ENCODE data around the gene CDK4. TPM values are rescaled to one million over a fixed set of nuclear protein-coding genes. Genes with fewer than 3 reads are reported as not detected.

The CDK4 gene
- total RNA-seq, 1 donor = 9.2 TPM

- Histone ChIP-seq H3K4me1 (ENCODE audit: insufficient read depth, low read length) (peaks cover 32% of the 10 kb centered on the region), H3K9me3 (ENCODE audit: low read depth, low read length) (no peaks in the 10 kb centered on the region), H3K4me3 (ENCODE audit: low read length) (peak overlapping the region; percentile 30), H3K27me3 (ENCODE audit: insufficient read depth, low read length) (peaks cover 39% of the 10 kb centered on the region)
Measured at GRCh38 chr12:57765698-57766463, 13.8 kb upstream of the CDK4 start.

- Histone ChIP-seq H3K27me3 (ENCODE audit: insufficient read depth, low read length) (peaks cover 39% of the 10 kb centered on the region), H3K9me3 (ENCODE audit: low read depth, low read length) (no peaks in the 10 kb centered on the region), H3K4me3 (ENCODE audit: low read length) (peak overlapping the region; percentile 30), H3K4me1 (ENCODE audit: insufficient read depth, low read length) (peaks cover 28% of the 10 kb centered on the region)
Measured at GRCh38 chr12:57765003-57765697, 13.0 kb upstream of the CDK4 start.

DNA sequence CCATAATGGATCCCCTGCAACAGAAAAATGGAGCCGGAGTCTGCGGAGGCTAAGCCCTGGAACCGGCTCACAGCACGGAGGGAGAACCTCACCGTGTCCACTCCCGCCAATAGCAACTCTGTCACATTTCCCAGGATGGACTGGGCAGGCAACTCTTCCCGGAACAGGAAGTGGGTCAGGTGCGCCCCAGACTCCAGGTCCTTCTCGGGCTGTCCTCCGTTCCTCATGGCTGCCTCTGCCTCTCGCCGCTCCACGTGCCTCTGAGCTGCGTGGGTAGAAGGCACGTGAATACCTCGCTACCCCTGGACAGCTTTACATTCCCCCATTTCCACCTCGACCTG, 12.5 kb upstream of the CDK4 start:
- Histone ChIP-seq H3K4me3 (ENCODE audit: low read length) (no peak overlapping the region), H3K9me3 (ENCODE audit: low read depth, low read length) (no peaks in the 10 kb centered on the region), H3K27me3 (ENCODE audit: insufficient read depth, low read length) (peaks cover 39% of the 10 kb centered on the region), H3K4me1 (ENCODE audit: insufficient read depth, low read length) (peaks cover 28% of the 10 kb centered on the region)

DNA sequence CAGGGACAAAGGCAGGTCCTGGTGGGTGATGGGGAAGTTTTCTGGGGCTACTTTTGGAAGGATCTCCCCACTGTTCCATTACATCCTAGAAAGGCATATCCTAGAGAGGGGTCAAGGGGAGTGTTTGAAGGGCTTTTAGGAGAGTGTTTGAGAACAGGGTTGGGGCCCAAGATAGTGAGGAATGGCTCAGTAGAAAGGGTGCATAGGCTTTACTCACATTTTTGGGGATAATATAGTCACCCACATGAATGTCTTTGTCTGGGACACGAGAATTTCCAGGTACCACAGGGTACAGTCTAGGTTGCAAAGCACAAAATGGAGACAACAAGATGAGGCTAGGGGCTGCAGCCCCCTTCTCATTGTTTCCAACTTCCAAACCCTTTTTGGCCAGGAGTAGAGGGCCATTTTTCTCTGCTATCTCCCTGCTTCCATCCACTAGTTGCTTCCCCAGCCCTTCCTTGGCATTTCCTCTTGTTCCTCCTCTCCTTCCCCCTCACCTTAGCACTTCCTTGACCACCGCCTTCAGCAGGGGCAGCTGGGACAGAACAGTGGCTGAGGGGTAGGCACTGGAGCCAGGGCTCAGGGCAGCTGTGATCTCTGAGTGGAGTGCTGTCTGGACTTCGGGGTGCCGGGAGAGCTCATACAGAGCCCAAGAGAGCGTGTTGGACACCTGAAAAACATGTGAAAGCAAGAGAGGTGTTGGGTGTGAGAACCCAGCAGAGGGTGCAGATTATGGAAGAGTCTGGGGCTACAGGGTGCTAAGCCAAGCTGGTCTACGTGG, 12.0 kb upstream of the CDK4 start:
- H3K4me3 ChIP-seq (ENCODE audit: low read length) = no peak overlapping the region

GRCh38 chr12:57762463-57762862, 10.4 kb upstream of the CDK4 start:
- no peaks in the 10 kb centered on the region for H3K9me3 ChIP-seq (ENCODE audit: low read depth, low read length)
- H3K27me3 ChIP-seq (ENCODE audit: insufficient read depth, low read length) = peaks cover 37% of the 10 kb centered on the region
- H3K4me1 ChIP-seq (ENCODE audit: insufficient read depth, low read length) = peaks cover 28% of the 10 kb centered on the region
- H3K4me3 ChIP-seq (ENCODE audit: low read length) = no peak overlapping the region

More for the DNA sequence above, 12.0 kb upstream of the CDK4 start:
- Histone ChIP-seq H3K9me3 (ENCODE audit: low read depth, low read length) (no peaks in the 10 kb centered on the region), H3K27me3 (ENCODE audit: insufficient read depth, low read length) (peaks cover 39% of the 10 kb centered on the region), H3K4me1 (ENCODE audit: insufficient read depth, low read length) (peaks cover 28% of the 10 kb centered on the region)

DNA sequence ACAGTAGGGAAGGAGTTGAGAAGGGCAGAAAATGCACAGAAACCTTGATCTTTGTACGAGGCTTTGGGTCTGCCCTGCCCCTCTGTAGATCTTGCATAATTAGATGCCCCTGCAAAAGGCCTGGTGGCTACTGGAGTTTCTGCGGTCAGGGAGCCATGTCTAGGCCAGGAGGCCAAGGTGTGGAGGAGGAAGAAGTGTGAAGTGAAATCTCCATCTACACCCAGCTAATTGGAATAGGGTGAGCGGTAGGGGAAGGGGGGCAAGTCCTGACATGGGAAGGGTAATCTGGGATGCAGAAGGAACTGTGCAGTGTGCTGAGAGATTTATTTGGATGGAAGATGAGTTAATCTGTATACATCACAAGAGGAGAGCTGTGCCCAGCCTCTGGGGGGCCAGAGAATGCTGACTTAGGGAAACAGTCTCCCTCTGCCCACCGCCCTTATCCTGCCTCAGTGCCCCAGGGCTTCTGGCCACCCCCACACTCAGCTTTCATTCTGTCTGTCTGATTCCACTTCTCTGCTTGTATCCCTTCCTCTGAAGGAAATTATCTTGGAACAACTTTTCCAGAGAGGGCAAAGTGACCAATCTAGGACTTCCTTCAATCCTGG, 9.4 kb upstream of the CDK4 start:
- no peak overlapping the region for H3K4me3 ChIP-seq (ENCODE audit: low read length)
- H3K27me3 ChIP-seq (ENCODE audit: insufficient read depth, low read length) = peaks cover 27% of the 10 kb centered on the region
- H3K9me3 ChIP-seq (ENCODE audit: low read depth, low read length) = no peaks in the 10 kb centered on the region
- H3K4me1 ChIP-seq (ENCODE audit: insufficient read depth, low read length) = peaks cover 32% of the 10 kb centered on the region

GRCh38 chr12:57760347-57760982, 8.4 kb upstream of the CDK4 start:
- no peak overlapping the region for H3K4me3 ChIP-seq (ENCODE audit: low read length)
- no peaks in the 10 kb centered on the region for H3K9me3 ChIP-seq (ENCODE audit: low read depth, low read length)
- peaks cover 17% of the 10 kb centered on the region for H3K27me3 ChIP-seq (ENCODE audit: insufficient read depth, low read length)
- H3K4me1 ChIP-seq (ENCODE audit: insufficient read depth, low read length) = peaks cover 31% of the 10 kb centered on the region

DNA sequence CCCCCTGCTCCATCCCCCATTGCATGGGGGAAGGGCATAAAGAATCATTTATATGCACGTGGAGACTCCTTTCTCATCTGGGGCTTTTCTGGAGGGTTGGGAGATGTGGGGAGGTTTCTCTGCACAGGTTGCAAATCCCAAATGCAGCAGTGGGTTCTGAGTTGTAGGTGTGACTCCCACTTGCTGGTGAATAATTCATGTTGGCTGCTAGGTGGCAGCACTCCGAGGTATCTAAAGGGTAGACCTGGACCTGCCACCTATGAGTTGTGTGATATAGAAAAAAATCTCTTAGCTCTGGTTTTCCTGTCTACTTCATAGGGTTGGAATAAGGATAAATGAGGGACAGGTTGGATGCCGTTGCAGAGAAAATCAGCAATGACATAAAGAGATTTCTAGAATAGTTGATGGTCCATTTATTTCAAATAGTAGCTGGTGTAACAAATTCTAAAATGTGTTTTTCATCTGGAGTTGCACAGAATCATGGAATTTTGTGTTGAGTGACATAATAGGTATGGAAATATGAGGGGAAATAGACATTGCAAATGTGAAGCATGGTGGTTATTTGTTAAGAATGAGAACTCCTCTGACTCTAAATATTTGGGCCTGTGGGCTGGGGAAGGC, 7.4 kb upstream of the CDK4 start:
- peaks cover 23% of the 10 kb centered on the region for H3K4me1 ChIP-seq (ENCODE audit: insufficient read depth, low read length)
- peaks cover 7% of the 10 kb centered on the region for H3K27me3 ChIP-seq (ENCODE audit: insufficient read depth, low read length)
- H3K4me3 ChIP-seq (ENCODE audit: low read length) = no peak overlapping the region
- H3K9me3 ChIP-seq (ENCODE audit: low read depth, low read length) = no peaks in the 10 kb centered on the region

DNA sequence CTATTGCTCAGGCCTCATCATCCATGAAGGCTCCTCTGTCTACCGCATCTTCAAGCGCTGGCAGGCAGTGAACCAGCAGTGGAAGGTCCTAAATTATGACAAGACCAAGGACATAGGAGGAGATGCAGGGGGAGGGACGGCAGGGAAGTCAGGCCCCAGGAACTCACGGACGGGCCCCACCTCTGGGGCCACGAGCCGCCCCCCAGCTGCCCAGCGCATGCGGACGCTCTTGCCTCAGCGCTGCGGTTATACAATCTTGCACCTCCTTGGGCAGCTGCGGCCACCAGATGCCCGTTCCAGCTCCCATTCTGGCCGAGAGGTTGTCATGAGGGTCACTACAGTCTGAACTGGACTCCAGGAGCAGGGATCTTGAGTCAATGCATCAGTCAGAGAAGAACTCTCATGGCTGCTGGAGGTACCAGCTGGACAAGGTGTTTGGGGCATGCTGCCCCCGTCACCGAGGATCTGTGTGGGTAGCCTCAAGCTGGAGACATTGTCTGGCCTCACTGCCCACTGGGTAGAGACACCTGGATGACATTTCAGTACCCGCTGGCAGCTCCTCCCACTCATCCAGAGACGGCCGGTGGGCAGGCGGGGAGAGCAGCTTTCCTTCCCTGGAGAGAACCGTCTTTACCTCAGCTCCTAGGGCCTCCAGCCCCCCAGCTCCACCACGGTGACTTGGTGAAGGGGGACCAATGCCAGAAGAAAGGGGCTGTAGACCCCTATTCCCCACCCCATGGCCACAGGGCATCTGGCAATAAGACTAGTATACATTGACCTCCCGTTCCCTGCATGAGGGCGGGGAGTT, 6.6 kb upstream of the CDK4 start:
- H3K9me3 ChIP-seq (ENCODE audit: low read depth, low read length) = no peaks in the 10 kb centered on the region
- no peak overlapping the region for H3K4me3 ChIP-seq (ENCODE audit: low read length)
- H3K4me1 ChIP-seq (ENCODE audit: insufficient read depth, low read length) = peaks cover 28% of the 10 kb centered on the region
- H3K27me3 ChIP-seq (ENCODE audit: insufficient read depth, low read length) = no peaks in the 10 kb centered on the region

DNA sequence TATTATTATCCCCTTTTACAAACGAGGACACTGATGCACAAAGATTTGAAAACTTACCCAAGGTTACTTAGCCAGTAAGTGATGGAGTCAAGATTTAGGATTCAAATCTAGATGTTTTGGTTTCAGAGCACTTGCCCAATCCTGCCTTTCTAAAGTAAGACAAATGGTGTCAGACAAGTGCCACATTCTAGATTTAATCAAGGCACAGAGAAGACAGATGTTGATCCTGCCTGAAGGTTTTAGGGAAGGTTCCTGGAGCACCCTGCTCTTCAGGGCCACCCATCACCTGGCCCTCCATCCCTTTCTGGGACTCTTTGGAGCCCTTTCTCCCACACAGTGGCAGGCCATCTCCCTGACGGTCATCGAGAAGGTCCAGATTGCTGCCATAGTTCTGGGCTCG, 5.7 kb upstream of the CDK4 start:
- no peaks in the 10 kb centered on the region for H3K9me3 ChIP-seq (ENCODE audit: low read depth, low read length)
- no peaks in the 10 kb centered on the region for H3K27me3 ChIP-seq (ENCODE audit: insufficient read depth, low read length)
- peaks cover 36% of the 10 kb centered on the region for H3K4me1 ChIP-seq (ENCODE audit: insufficient read depth, low read length)
- no peak overlapping the region for H3K4me3 ChIP-seq (ENCODE audit: low read length)

DNA sequence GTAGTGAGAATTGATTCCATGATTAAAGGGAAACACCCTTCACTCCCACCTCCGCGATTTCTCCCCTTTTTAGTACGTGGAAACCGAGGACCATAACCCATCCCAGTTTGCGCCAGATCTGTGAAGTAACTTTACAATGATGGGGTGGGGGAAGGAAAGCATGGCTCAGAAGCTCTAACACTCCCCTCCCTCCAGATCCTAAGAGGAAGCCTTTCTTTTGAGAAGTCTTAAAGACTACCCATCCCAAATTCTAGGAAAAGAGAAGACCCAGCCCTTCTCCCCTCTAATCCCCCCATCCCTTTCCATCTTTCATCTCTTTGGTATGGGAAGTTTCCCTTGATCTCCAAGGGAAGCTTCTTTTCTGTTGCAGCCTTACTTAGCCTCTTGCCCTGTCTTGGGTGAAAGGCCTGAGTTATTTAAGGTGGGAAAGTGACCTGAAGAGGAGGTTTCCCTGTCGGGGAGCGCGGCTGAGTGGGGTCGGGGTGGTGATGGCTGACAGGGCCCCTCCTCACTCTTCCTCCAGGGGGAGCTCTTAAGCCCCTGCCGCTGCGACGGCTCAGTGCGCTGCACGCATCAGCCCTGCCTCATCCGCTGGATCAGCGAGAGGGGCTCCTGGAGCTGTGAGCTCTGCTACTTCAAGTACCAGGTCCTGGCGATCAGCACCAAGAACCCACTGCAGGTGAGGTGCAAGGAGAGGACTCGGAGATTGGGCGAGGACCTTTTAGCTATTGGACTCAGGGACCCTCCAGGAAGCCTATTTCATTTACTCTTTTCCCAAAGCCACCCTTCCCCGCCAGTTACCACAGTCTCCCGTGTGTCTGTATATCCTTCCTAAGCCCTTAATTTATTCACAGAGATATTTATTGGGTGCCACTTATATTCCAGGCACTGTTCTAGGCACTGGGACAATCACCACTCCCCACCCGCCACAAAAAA, 4.6 kb upstream of the CDK4 start:
- Histone ChIP-seq H3K4me3 (ENCODE audit: low read length) (peak overlapping the region; percentile 49), H3K27me3 (ENCODE audit: insufficient read depth, low read length) (no peaks in the 10 kb centered on the region), H3K4me1 (ENCODE audit: insufficient read depth, low read length) (peaks cover 45% of the 10 kb centered on the region), H3K9me3 (ENCODE audit: low read depth, low read length) (no peaks in the 10 kb centered on the region)

GRCh38 chr12:57755454-57756372, 3.6 kb upstream of the CDK4 start:
- H3K27me3 ChIP-seq (ENCODE audit: insufficient read depth, low read length) = no peaks in the 10 kb centered on the region
- H3K4me3 ChIP-seq (ENCODE audit: low read length) = peak overlapping the region; percentile 49
- H3K4me1 ChIP-seq (ENCODE audit: insufficient read depth, low read length) = peaks cover 55% of the 10 kb centered on the region
- H3K9me3 ChIP-seq (ENCODE audit: low read depth, low read length) = no peaks in the 10 kb centered on the region
